HG02571 (cell line): ENCODE results near the gene HNRNPC.
"Not testable (repeated sequence)": the region's sequence is repeated elsewhere in the genome, so short reads cannot be mapped to it uniquely, and the experiment has no call there.

Experiments
- ATAC-seq: cut with Tn5 transposase; IDR thresholded peaks from one replicate; pipeline ENCODE4 v1.9.1; 2021; ENCODE audit warnings: mild to moderate bottlenecking, moderate library complexity; ENCODE audit not compliant: unreplicated experiment

The HNRNPC gene

GRCh38 chr14:21272661-21273060 lies 3.4 kb upstream of the HNRNPC start:
- ATAC-seq = not testable (repeated sequence)

GRCh38 chr14:21268617-21269251 lies 508 bp downstream of the HNRNPC start:
- ATAC-seq = no peak

- no peak for ATAC-seq
Observed at GRCh38 chr14:21267886-21268616, 1.2 kb downstream of the HNRNPC start.

- ATAC-seq = no peak
Observed at GRCh38 chr14:21267431-21267845, 1.8 kb downstream of the HNRNPC start.

- peak; percentile 75 for ATAC-seq
Observed at GRCh38 chr14:21264025-21264801, 5.0 kb downstream of the HNRNPC start.

GRCh38 chr14:21263284-21264024 lies 5.8 kb downstream of the HNRNPC start:
- ATAC-seq = no peak

GRCh38 chr14:21262410-21262809 lies 6.8 kb downstream of the HNRNPC start:
- ATAC-seq = no peak

GRCh38 chr14:21261824-21262223 lies 7.4 kb downstream of the HNRNPC start:
- no peak for ATAC-seq

GRCh38 chr14:21258889-21259787 lies 10.1 kb downstream of the HNRNPC start:
- no peak for ATAC-seq

GRCh38 chr14:21258005-21258888 lies 11.0 kb downstream of the HNRNPC start:
- no peak for ATAC-seq

- no peak for ATAC-seq
Observed at GRCh38 chr14:21257394-21257909, 11.8 kb downstream of the HNRNPC start.

- ATAC-seq = no peak
Observed at GRCh38 chr14:21256539-21257393, 12.5 kb downstream of the HNRNPC start.

GRCh38 chr14:21256102-21256447 lies 13.2 kb downstream of the HNRNPC start:
- not testable (repeated sequence) for ATAC-seq

GRCh38 chr14:21255385-21256101 lies 13.7 kb downstream of the HNRNPC start:
- no peak for ATAC-seq

GRCh38 chr14:21252149-21252548 lies 17.1 kb downstream of the HNRNPC start:
- ATAC-seq = no peak

GRCh38 chr14:21251215-21251614 lies 18.0 kb downstream of the HNRNPC start:
- ATAC-seq = no peak

GRCh38 chr14:21248739-21249411 lies 20.4 kb downstream of the HNRNPC start:
- ATAC-seq = no peak
